ENCODE measurements around the gene INVS.

DNA sequence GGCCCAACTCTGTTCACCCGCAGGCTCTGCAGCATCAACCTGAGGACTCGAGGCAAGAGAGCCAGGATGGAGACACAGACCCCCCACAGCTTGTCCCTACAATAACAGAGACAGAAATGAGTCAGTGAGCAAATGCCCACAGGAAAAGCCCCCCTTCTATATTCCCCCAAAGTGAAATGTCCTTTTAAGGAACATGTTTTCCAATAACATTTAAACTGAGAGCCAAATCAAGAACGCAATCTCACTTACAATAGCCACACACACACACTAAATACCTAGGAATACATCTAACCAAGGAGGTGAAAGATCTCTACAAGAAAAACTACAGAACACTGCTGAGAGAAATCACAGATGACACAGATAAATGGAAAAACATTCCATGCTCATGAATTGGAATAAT is 204.7 kb downstream of the INVS start:
- TF ChIP-seq, protein P1, sequence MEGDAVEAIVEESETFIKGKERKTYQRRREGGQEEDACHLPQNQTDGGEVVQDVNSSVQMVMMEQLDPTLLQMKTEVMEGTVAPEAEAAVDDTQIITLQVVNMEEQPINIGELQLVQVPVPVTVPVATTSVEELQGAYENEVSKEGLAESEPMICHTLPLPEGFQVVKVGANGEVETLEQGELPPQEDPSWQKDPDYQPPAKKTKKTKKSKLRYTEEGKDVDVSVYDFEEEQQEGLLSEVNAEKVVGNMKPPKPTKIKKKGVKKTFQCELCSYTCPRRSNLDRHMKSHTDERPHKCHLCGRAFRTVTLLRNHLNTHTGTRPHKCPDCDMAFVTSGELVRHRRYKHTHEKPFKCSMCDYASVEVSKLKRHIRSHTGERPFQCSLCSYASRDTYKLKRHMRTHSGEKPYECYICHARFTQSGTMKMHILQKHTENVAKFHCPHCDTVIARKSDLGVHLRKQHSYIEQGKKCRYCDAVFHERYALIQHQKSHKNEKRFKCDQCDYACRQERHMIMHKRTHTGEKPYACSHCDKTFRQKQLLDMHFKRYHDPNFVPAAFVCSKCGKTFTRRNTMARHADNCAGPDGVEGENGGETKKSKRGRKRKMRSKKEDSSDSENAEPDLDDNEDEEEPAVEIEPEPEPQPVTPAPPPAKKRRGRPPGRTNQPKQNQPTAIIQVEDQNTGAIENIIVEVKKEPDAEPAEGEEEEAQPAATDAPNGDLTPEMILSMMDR (IDR thresholded peaks at IDR 0.05; ENCODE audit: borderline replicate concordance, extremely low read depth, low read length, poor library complexity, severe bottlenecking), result no peak
- TF ChIP-seq EZH2 (IDR thresholded peaks at IDR 0.05; ENCODE audit: borderline replicate concordance, low read depth, low read length, severe bottlenecking), result no peak
